Activated CD4-positive, alpha-beta T cell treated with anti-CD3 and anti-CD28 coated beads for 48 hours (primary cell): ENCODE measurements around the gene NIPSNAP3A.
A peak's percentile ranks its signal among the peaks of the same experiment; 100 is the strongest.

ENCODE experiments used
- DNase-seq: peaks from one replicate; pipeline ENCODE4 v3.0.0-alpha.2; 2020

NIPSNAP3A gene

DNA sequence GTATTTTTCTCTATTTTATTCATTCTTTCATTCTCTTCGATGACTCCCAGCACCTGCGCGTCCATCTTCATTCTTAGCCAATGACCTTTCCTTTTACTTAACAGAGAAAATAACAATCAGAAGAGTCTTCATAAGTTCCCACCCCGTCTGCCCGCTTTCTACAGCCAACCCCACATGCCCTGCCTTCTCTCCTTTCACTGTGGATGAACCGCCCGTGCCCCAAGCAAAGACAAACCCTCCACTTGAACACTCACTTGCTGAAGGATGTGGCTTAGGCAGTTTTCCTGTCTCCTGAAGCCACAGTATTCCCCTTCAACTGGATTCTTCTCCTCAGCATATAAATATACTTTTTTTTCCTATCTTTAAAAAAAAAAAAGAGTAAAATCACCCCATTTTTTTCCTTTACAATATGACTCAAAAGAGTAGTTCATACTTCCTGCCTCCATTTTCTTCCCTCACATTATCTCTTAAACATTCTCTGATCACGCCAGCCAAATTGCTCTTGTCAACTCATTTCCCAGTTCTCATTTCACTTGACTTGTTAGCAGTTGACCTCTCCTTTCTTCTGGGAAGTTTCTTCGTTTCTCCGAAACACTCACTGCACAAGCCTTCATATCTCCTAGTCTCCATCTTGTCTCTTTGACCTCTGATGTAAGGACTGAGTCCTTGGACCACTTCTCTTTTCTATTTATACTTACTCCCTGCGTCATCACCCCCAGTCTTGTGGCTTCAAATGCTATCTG lies 27.5 kb downstream of the NIPSNAP3A start:
- no peak for DNase-seq

DNA sequence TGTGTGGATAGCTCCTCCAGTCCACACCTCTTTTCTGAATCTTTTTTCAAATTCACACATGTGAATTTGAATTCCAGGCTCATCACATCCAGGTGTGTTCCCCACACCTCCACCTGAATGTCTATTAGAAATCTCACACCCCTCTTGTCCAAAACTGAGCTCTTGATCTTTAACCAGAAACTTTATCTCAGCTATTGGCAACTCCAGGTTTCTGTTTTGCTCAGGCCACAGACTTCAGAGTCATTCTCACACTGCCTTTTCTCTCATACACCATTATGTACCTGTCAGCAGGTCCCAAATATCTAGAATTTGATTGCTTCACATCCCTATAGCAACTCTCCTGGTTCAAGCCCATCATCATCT lies 28.1 kb downstream of the NIPSNAP3A start:
- no peak for DNase-seq

DNA sequence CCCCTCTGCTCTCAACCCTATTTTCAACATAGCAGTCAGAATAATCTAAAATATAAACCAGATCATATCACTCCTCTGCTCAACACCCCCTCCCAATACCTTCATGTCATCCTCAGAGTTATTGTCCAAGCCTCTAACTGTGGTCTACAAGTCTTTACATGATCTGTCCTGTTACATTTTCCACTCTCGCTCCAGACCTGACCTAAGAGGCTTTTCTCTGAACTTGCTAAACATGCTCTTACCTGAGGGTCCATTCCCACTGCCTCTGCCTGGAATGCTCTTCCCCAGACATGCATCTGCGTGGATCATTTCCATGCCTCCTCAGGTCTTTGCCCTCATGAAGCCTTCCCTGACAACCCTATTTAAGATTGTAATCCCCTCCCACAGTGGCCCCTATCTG lies 28.5 kb downstream of the NIPSNAP3A start:
- DNase-seq, result no peak

GRCh38 chr9:104776797-104777196 lies 29.3 kb downstream of the NIPSNAP3A start:
- DNase-seq, result no peak

DNA sequence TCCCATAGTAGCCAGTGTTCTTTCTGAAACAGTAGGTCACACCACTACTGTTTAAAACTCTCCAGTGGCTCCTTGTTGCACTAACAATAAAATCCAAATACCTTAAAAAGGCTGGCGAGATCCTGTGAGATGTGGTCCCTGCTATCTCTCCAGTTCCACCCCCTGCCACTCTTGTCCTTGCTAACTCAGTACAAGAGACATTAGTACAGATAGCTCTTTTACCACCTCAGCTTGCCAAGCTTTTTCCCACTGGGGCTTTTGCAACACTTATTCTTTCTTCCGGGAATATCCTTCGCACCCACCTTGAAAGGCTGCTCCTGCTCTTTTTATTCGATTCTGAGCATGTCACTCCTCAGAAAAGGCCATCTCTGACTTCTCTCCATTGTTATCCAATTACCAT lies 31.3 kb downstream of the NIPSNAP3A start:
- DNase-seq, result no peak

GRCh38 chr9:104779334-104779733 lies 31.9 kb downstream of the NIPSNAP3A start:
- DNase-seq, result no peak

GRCh38 chr9:104779946-104780535 lies 32.6 kb downstream of the NIPSNAP3A start:
- no peak for DNase-seq

GRCh38 chr9:104780796-104781395 lies 33.4 kb downstream of the NIPSNAP3A start:
- no peak for DNase-seq

GRCh38 chr9:104783588-104783987 lies 36.1 kb downstream of the NIPSNAP3A start:
- DNase-seq, result no peak

DNA sequence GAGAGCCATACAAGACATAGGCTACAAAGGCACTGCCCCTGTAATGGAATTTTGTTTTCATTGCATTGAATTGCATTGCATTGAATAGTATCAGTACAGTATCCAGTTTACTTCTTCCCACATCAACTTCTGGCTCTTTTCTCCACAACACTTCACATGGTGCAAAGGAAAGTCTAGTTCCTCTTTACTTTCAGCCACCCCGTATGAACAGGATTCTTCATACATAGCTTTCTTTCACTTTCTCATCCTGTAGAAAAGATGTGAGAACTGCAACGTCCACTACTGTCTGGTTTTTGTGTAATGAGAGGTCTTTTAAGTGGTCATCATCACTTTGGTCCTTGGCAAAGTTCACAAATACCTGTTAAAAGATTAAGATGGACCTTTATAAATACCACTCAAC lies 36.6 kb downstream of the NIPSNAP3A start:
- no peak for DNase-seq

- DNase-seq, result no peak
These were observed 38.8 kb downstream of the NIPSNAP3A start for GRCh38 chr9:104786293-104786692.

- DNase-seq, result no peak
These were observed 40.0 kb downstream of the NIPSNAP3A start for GRCh38 chr9:104787306-104788015.

GRCh38 chr9:104788251-104788650 lies 40.8 kb downstream of the NIPSNAP3A start:
- DNase-seq, result no peak

DNA sequence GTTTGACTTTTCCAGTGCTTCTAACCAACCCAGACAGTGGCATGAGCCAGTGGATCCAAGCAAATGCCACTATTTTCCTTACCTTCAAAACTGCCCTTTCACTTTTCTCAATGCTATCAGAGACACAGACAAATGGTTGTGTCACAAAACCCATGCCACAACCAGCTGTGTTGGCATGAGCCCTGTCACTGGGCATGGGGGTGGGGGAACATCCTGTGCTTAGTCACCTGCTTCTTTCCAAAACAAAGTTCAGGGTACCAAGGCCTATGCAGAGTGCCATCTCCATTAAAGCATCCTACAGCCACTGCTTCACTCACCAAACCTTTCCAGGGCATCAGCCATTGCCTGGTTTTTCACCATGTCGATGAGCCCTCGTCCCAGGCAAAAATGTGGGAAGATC lies 46.6 kb downstream of the NIPSNAP3A start:
- DNase-seq, result peak; percentile 59

DNA sequence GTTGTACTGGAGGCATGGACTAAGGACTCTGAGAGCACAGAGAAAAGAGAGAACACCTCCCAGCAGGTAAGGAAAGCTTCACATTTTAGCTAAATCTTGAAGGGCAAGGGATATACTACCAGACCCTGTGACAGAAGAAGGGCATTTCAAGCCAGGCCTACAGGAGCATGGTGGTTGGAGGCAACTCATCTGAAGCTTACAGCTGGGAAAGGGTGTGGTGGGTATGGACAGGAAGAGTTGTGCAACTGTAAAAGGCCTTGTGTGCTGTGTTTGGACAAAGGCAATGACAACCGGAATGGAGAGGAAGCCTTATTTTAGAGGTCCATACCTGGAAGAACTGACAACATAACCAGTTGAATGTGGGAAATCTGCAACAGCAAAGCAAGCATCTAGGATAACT lies 47.6 kb downstream of the NIPSNAP3A start:
- DNase-seq, result no peak

DNA sequence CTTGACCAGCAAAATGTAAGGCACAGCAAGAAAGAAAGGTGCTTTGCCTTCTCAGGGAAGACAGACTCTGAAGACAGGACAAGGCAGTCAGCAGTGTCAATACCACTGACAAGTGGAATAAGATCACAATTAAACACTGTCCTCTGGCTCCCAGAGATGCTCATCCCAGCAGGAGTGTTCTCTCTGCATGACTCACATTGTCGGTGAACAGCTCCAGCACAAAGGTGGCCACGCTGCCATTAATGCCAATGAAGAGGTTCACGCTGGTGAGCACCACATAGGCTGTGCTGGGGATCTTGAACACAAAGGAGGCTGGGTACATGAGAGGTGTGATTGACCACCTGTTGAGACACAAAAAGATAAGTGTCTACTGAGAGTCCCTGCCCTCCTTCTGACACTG lies 48.4 kb downstream of the NIPSNAP3A start:
- DNase-seq, result no peak

GRCh38 chr9:104798209-104798995 lies 50.9 kb downstream of the NIPSNAP3A start:
- no peak for DNase-seq

GRCh38 chr9:104800068-104800785 lies 52.7 kb downstream of the NIPSNAP3A start:
- DNase-seq, result no peak

DNA sequence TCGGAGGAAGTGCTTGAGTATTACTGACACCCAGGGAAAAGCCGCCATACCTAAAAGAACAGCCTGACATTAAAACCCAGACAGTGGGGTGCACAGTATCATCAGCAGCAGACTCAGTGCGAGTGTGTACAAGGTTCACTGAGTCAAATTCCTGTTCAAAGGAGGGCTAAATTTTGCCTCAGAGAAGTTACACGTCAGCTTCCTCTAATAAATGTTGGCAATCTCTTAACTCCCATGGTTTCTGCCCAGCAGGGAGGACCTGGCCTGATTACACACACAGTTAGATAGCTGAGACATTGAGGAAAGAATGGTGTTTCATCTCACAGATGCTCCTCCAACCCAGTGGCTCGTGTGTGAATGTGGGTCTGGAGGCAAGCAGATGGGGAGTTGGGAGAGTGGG lies 54.6 kb downstream of the NIPSNAP3A start:
- no peak for DNase-seq

- DNase-seq, result no peak
These were observed 55.4 kb downstream of the NIPSNAP3A start for GRCh38 chr9:104802906-104803305.

- no peak for DNase-seq
These were observed 58.0 kb downstream of the NIPSNAP3A start for GRCh38 chr9:104805441-104805840.

DNA sequence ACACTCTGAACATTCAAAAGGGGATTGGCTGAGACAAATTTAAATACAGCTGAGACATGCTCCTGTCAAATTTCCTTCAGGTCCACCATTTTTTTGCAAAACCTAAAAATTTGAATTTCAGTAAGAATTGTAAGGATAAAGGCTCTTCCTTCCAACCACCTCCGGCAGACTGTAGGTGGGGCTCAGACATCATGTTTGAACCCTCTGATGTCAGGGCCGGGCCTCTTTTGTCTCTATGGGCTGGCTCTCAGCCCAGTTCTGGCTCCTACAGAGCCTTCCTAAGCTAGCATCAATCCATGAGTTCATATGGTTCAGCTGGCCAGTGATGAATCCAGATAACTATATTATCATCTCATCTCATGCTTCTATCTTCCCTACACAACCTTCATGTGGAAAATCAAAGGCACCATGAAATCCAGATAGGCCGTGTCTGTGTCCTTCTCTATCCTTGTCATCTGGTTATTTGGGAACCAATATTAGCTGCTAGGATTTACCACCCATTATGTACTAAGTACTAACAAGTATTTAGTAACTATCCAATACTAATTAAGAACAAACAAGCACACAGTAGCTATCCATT lies 60.6 kb downstream of the NIPSNAP3A start:
- DNase-seq, result peak; percentile 8
